Measurements from ENCODE around the gene ANKRD39. TPM values are rescaled to one million over a fixed set of nuclear protein-coding genes. Genes with fewer than 3 reads are reported as not detected.

Gene ANKRD39
- total and polyA plus RNA-seq, 2 donors (not counting 1 experiment from before 2014, with no cell fraction given) = 14.8 to 19.3 TPM

- Mint-ChIP-seq H3K27ac (no peak overlapping the region), H3K27me3 (peaks cover 3% of the 10 kb centered on the region), H3K4me3 (no peak overlapping the region), H3K9me3 (ENCODE audit: insufficient read depth) (no peaks in the 10 kb centered on the region), H3K4me1 (peaks cover 6% of the 10 kb centered on the region)
- POLR2A ChIA-PET = no interaction called here
- Histone ChIP-seq H2AFZ (ENCODE audit: insufficient read depth, low read depth, low read length, poor library complexity, severe bottlenecking) (no peak overlapping the region), H3K4me1 (ENCODE audit: control insufficient read depth in 2 of 2, insufficient read depth in 2 of 2, low read length in 2 of 2) (no peaks in the 10 kb centered on the region), H3K36me3 (replicated peaks in 1 of 2; ENCODE audit: control extremely low read depth in 1 of 2, control insufficient read depth in 1 of 2, extremely low read depth in 1 of 2, insufficient read depth in 2 of 2, low read length in 1 of 2) (no peaks in the 10 kb centered on the region), H3K9me3 (ENCODE audit: control extremely low read depth in 1 of 3, control insufficient read depth in 2 of 3, insufficient read depth in 1 of 3, low read length in 2 of 3) (no peaks in the 10 kb centered on the region), H3K4me3 (ENCODE audit: control extremely low read depth in 1 of 5, extremely low read depth in 1 of 5, insufficient read depth in 1 of 5, low read depth in 2 of 5, low read length in 4 of 5) (no peak overlapping the region), H4K20me1 (ENCODE audit: control insufficient read depth, insufficient read depth, low read length, poor library complexity, severe bottlenecking) (no peaks in the 10 kb centered on the region), H3K27me3 (replicated peaks in 1 of 4; ENCODE audit: control extremely low read depth in 1 of 4, control insufficient read depth in 3 of 4, insufficient read depth in 4 of 4, low read length in 3 of 4) (no peaks in the 10 kb centered on the region), H3K9ac (ENCODE audit: low read length) (no peak overlapping the region), H3K4me2 (replicated peaks; ENCODE audit: low read depth, low read length, poor library complexity, severe bottlenecking) (no peak overlapping the region), H3K27ac (ENCODE audit: low read length in 2 of 2) (no peak overlapping the region), H3K79me2 (ENCODE audit: control insufficient read depth, insufficient read depth, low read length) (no peaks in the 10 kb centered on the region)
- CTCF ChIA-PET = interaction anchor here (1.3 kb wide), 1 partner anchor 23 kb away, joined by 3 read pairs; no protein-coding TSS in a partner anchor
- no peak for TF ChIP-seq EZH2 (IDR thresholded peaks at IDR 0.05; ENCODE audit: borderline replicate concordance, insufficient read depth, low read depth, low read length, poor library complexity, severe bottlenecking)
- no peak for TF ChIP-seq CTCF (IDR thresholded peaks at IDR 0.05)
- ATAC-seq (ENCODE audit: low read depth) (no peak), DNase-seq (no peak)
- intact Hi-C loops (cut with micrococcal nuclease) = no loop called here
- WGBS (ENCODE audit: insufficient coverage) = 100% methylated on average over 1 of the region's 3 CpGs
These were observed 36.3 kb upstream of the ANKRD39 start for GRCh38 chr2:96894151-96894531.

- no peak overlapping the region for H3K4me2 ChIP-seq (replicated peaks; ENCODE audit: low read depth, low read length, poor library complexity, severe bottlenecking)
- intact Hi-C loops (cut with micrococcal nuclease) = no loop called here
- no peak overlapping the region for H2AFZ ChIP-seq (ENCODE audit: insufficient read depth, low read depth, low read length, poor library complexity, severe bottlenecking)
- CTCF ChIA-PET = interaction anchor here (1.3 kb wide), 1 partner anchor 23 kb away, joined by 3 read pairs; no protein-coding TSS in a partner anchor
- DNase-seq (no peak), ATAC-seq (ENCODE audit: low read depth) (no peak)
- over 99% methylated on average over 12 of the region's 16 CpGs for WGBS (ENCODE audit: insufficient coverage)
- peaks cover 3 to 5% of the 10 kb centered on the region in 2 donors for H3K4me1 ChIP-seq (ENCODE audit: control insufficient read depth in 2 of 2, insufficient read depth in 2 of 2, low read length in 2 of 2)
- no peaks in the 10 kb centered on the region for H3K79me2 ChIP-seq (ENCODE audit: control insufficient read depth, insufficient read depth, low read length)
- peaks cover 3% of the 10 kb centered on the region for H3K27me3 Mint-ChIP-seq
- no peak overlapping the region for H3K9ac ChIP-seq (ENCODE audit: low read length)
- POLR2A ChIA-PET = no interaction called here
- no peak overlapping the region for H3K27ac ChIP-seq (ENCODE audit: low read length in 2 of 2)
- no peaks in the 10 kb centered on the region for H3K27me3 ChIP-seq (replicated peaks in 1 of 4; ENCODE audit: control extremely low read depth in 1 of 4, control insufficient read depth in 3 of 4, insufficient read depth in 4 of 4, low read length in 3 of 4)
- no peaks in the 10 kb centered on the region for H3K9me3 Mint-ChIP-seq (ENCODE audit: insufficient read depth)
- H3K9me3 ChIP-seq (ENCODE audit: control extremely low read depth in 1 of 3, control insufficient read depth in 2 of 3, insufficient read depth in 1 of 3, low read length in 2 of 3) = no peaks in the 10 kb centered on the region
- no peak overlapping the region for H3K4me3 ChIP-seq (ENCODE audit: control extremely low read depth in 1 of 5, extremely low read depth in 1 of 5, insufficient read depth in 1 of 5, low read depth in 2 of 5, low read length in 4 of 5)
- H4K20me1 ChIP-seq (ENCODE audit: control insufficient read depth, insufficient read depth, low read length, poor library complexity, severe bottlenecking) = no peaks in the 10 kb centered on the region
- H3K4me3 Mint-ChIP-seq = no peak overlapping the region
- TF ChIP-seq CTCF (IDR thresholded peaks at IDR 0.05) (no peak), EZH2 (IDR thresholded peaks at IDR 0.05; ENCODE audit: borderline replicate concordance, insufficient read depth, low read depth, low read length, poor library complexity, severe bottlenecking) (no peak)
- no peaks in the 10 kb centered on the region for H3K36me3 ChIP-seq (replicated peaks in 1 of 2; ENCODE audit: control extremely low read depth in 1 of 2, control insufficient read depth in 1 of 2, extremely low read depth in 1 of 2, insufficient read depth in 2 of 2, low read length in 1 of 2)
- H3K27ac Mint-ChIP-seq = no peak overlapping the region
- H3K4me1 Mint-ChIP-seq = peaks cover 8% of the 10 kb centered on the region
These were observed 35.7 kb upstream of the ANKRD39 start for GRCh38 chr2:96893289-96894150.

Measured in B cell (primary cell).